Neuronal stem cell (in vitro differentiated cells): ENCODE data around the gene ASB5.
A peak's percentile ranks its signal among the peaks of the same experiment; 100 is the strongest.

ENCODE experiments used
- DNase-seq: peaks from one replicate; pipeline ENCODE4 v3.0.0-alpha.2; 2013; ENCODE audit warnings: low spot score
- H2AFZ ChIP-seq: one replicate; pipeline ENCODE4 v1.6.1; 2013; ENCODE audit warnings: mild to moderate bottlenecking, low read length, inconsistent platforms
- H2AK5ac ChIP-seq: 2 replicates; pipeline ENCODE4 v1.6.1; 2013; ENCODE audit warnings: low read depth, mild to moderate bottlenecking, inconsistent platforms, low read length, moderate library complexity, mixed read lengths
- H2BK120ac ChIP-seq: 2 replicates; pipeline ENCODE4 v1.6.1; 2013; ENCODE audit warnings: low read depth, mild to moderate bottlenecking, inconsistent platforms, low read length, moderate library complexity, mixed read lengths
- H2BK12ac ChIP-seq: one replicate; pipeline ENCODE4 v1.6.1; 2013; ENCODE audit warnings: low read length, inconsistent platforms
- H2BK15ac ChIP-seq: 2 replicates; pipeline ENCODE4 v1.6.1; 2013; ENCODE audit warnings: mild to moderate bottlenecking, low read length, inconsistent platforms, mixed read lengths
- H2BK5ac ChIP-seq: one replicate; pipeline ENCODE4 v1.6.1; 2013; ENCODE audit warnings: inconsistent platforms, mild to moderate bottlenecking, low read length, moderate library complexity
- H3K14ac ChIP-seq: one replicate; pipeline ENCODE4 v1.6.1; 2013; ENCODE audit warnings: low read length, inconsistent platforms
- H3K18ac ChIP-seq: 2 replicates; pipeline ENCODE4 v1.6.1; 2013; ENCODE audit warnings: low read length, inconsistent platforms
- H3K23ac ChIP-seq: 2 replicates; pipeline ENCODE4 v1.6.1; 2013; ENCODE audit warnings: low read depth, mild to moderate bottlenecking, mixed read lengths, low read length, inconsistent platforms; ENCODE audit not compliant: poor library complexity
- H3K27ac ChIP-seq: replicated peaks from 3 replicates; pipeline ENCODE4 v1.5.1; 2013; ENCODE audit warnings: low read length, inconsistent platforms
- H3K27me3 ChIP-seq, 3 experiments: 2 replicates each; pipeline ENCODE4 v1.6.1; 2013; ENCODE audit warnings: low read length in 3 of 3, mild to moderate bottlenecking in 2 of 3, inconsistent platforms in 1 of 3, low read depth in 1 of 3, mixed read lengths in 1 of 3, moderate library complexity in 1 of 3; ENCODE audit not compliant: control insufficient read depth in 3 of 3, insufficient read depth in 3 of 3
- H3K36me3 ChIP-seq, 2 donors: replicated peaks in 1 of 2; 2 replicates each; pipeline ENCODE4 v1.6.1; 2013; ENCODE audit warnings: low read length in 2 of 2; ENCODE audit not compliant: control insufficient read depth in 2 of 2, insufficient read depth in 2 of 2
- H3K4ac ChIP-seq: 2 replicates; pipeline ENCODE4 v1.6.1; 2013; ENCODE audit warnings: inconsistent platforms, mild to moderate bottlenecking, low read length, moderate library complexity
- H3K4me1 ChIP-seq, 2 donors: 1 replicate in 1 of 2; 2 replicates in 1 of 2; pipeline ENCODE4 v1.6.1; 2013; ENCODE audit warnings: low read length in 2 of 2, low read depth in 1 of 2; ENCODE audit not compliant: control insufficient read depth in 2 of 2, insufficient read depth in 1 of 2
- H3K4me2 ChIP-seq: one replicate; pipeline ENCODE4 v1.6.1; 2013; ENCODE audit warnings: mild to moderate bottlenecking, low read length, inconsistent platforms; ENCODE audit not compliant: insufficient read depth, poor library complexity, severe bottlenecking
- H3K4me3 ChIP-seq, 2 donors: 2 replicates each; pipeline ENCODE4 v1.5.1; 2013; ENCODE audit warnings: low read length in 2 of 2, mild to moderate bottlenecking in 2 of 2, inconsistent platforms in 1 of 2, moderate library complexity in 1 of 2
- H3K79me1 ChIP-seq: one replicate; pipeline ENCODE4 v1.6.1; 2013; ENCODE audit warnings: low read depth, mild to moderate bottlenecking, inconsistent platforms, low read length, moderate library complexity
- H3K9ac ChIP-seq: one replicate; pipeline ENCODE4 v1.6.1; 2013; ENCODE audit warnings: mild to moderate bottlenecking, low read depth, low read length, inconsistent platforms; ENCODE audit not compliant: poor library complexity
- H3K9me3 ChIP-seq, 2 donors: replicated peaks in 1 of 2; 2 replicates each; pipeline versions ENCODE3 to v1.6.1; 2013; ENCODE audit warnings: low read length in 2 of 2, mild to moderate bottlenecking in 2 of 2, inconsistent platforms in 1 of 2, low read depth in 1 of 2, mixed read lengths in 1 of 2, moderate library complexity in 1 of 2; ENCODE audit not compliant: control insufficient read depth in 2 of 2, insufficient read depth in 1 of 2
- H4K8ac ChIP-seq: one replicate; pipeline ENCODE4 v1.6.1; 2013; ENCODE audit warnings: low read depth, mild to moderate bottlenecking, inconsistent platforms, low read length, moderate library complexity
- H4K91ac ChIP-seq: one replicate; pipeline ENCODE4 v1.6.1; 2013; ENCODE audit warnings: low read length, low read depth, mild to moderate bottlenecking, inconsistent platforms; ENCODE audit not compliant: poor library complexity
- WGBS, 2 donors: extraction: QIAGEN DNeasy Blood & Tissue Kit; methylation state at CpG; one replicate each; pipeline ENCODE4 v1.1.7; 2013; ENCODE audit warnings: missing lambda C conversion rate in 2 of 2, mixed read lengths in 1 of 2; ENCODE audit not compliant: insufficient read length in 2 of 2, insufficient replicate concordance in 1 of 2; ENCODE audit errors: extremely low coverage in 2 of 2; 5-methylcytosine and 5-hydroxymethylcytosine counted together

The ASB5 gene

DNA sequence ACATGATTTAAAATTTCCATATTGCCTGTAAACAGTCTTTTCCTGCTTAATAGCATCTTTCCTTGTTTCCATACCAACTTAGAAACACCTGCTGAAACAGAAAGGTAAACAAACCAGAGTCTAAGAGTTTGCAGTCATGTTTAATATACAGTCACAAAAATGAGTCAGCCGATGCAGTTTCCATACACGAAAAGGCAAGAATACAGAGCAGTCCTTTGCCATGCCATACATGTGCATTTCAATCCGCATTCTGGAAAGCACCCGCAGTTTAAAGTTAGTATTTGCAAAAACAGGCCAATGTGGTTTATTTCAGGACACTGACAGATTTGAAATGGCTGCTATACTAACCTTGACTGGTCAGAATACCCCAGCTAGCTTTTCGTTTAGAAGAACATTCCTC lies 32.1 kb downstream of the ASB5 start:
- Histone ChIP-seq H2BK5ac (no peak overlapping the region), H3K4me2 (no peak overlapping the region), H3K9me3 (no peaks in the 10 kb centered on the region), H4K8ac (no peak overlapping the region), H2BK120ac (no peak overlapping the region), H3K23ac (no peak overlapping the region), H3K27me3 (no peaks in the 10 kb centered on the region), H3K4me3 (no peak overlapping the region), H3K4ac (no peak overlapping the region), H3K79me1 (no peaks in the 10 kb centered on the region), H2AK5ac (no peak overlapping the region), H3K27ac (no peak overlapping the region), H4K91ac (no peak overlapping the region), H3K4me1 (peaks cover 1 to 4% of the 10 kb centered on the region in 2 donors), H3K36me3 (no peaks in the 10 kb centered on the region), H2BK15ac (no peak overlapping the region), H3K18ac (no peak overlapping the region), H2BK12ac (no peak overlapping the region), H3K9ac (no peak overlapping the region), H3K14ac (no peak overlapping the region), H2AFZ (no peak overlapping the region)
- no CpG with 5 or more reads among the region's 5 CpGs for WGBS, 2 donors
- DNase-seq: no peak

DNA sequence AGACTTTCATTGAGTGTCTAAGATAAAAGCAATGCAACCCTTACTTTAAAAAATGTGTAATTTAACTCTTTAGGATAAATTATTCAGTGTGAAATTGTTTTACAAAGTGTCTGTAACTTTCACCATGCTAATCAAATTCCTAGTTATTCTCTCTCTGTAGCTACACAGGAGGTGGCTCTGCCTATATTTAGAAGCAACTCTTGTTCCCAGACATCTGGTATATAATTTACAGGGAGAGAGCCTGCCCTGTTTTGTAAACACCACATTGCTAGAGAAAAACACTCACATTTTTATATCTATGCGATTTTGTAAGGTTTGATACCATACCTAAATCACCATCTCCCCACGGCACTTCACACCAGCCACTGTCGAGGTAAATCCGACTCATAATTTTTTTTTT lies 38.2 kb downstream of the ASB5 start:
- no peak overlapping the region for H4K8ac ChIP-seq
- no peak for DNase-seq
- no peak overlapping the region for H3K18ac ChIP-seq
- no CpG with 5 or more reads among the region's 4 CpGs for WGBS, 2 donors
- no peak overlapping the region for H2BK5ac ChIP-seq
- H2BK12ac ChIP-seq: no peak overlapping the region
- no peak overlapping the region for H2BK120ac ChIP-seq
- no peaks in the 10 kb centered on the region for H3K79me1 ChIP-seq
- H3K4me1 ChIP-seq: peaks cover 2 to 4% of the 10 kb centered on the region in 2 donors
- H3K4me2 ChIP-seq: no peak overlapping the region
- peak overlapping the region; percentile 75 for H2AFZ ChIP-seq
- H2AK5ac ChIP-seq: no peak overlapping the region
- no peak overlapping the region for H3K14ac ChIP-seq
- no peak overlapping the region for H3K4ac ChIP-seq
- no peaks in the 10 kb centered on the region for H3K27me3 ChIP-seq
- no peak overlapping the region for H3K23ac ChIP-seq
- H3K9me3 ChIP-seq: no peaks in the 10 kb centered on the region
- H4K91ac ChIP-seq: no peak overlapping the region
- no peak overlapping the region for H2BK15ac ChIP-seq
- H3K4me3 ChIP-seq: no peak overlapping the region
- no peak overlapping the region for H3K27ac ChIP-seq
- H3K36me3 ChIP-seq: no peaks in the 10 kb centered on the region
- no peak overlapping the region for H3K9ac ChIP-seq

DNA sequence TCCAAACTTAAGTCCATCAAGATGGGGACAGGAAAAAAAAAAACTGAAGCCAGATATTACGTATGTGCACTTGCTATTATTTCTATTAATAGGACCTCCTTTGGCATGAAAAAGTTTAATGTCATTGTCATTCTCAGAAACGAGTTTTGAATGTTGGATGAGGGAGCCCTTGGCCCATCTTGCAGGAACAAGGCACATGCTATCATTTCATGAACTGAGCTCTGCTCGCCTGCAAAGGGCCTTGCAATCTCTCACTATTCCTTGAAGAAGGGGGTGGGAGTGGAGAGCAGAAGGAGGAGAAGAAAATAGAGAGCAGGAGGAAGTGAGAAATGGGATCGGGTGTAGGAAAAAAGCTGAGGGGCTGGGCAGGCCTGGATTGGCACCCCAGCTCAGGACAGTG lies 39.4 kb downstream of the ASB5 start:
- WGBS, 2 donors: no CpG with 5 or more reads among the region's 4 CpGs
- H3K18ac ChIP-seq: no peak overlapping the region
- no peaks in the 10 kb centered on the region for H3K36me3 ChIP-seq
- no peak overlapping the region for H2AK5ac ChIP-seq
- H3K4me1 ChIP-seq: peaks cover 2 to 4% of the 10 kb centered on the region in 2 donors
- H3K14ac ChIP-seq: no peak overlapping the region
- no peak for DNase-seq
- H3K4me3 ChIP-seq: no peak overlapping the region
- no peak overlapping the region for H3K4ac ChIP-seq
- no peak overlapping the region for H3K4me2 ChIP-seq
- no peak overlapping the region for H4K91ac ChIP-seq
- no peak overlapping the region for H4K8ac ChIP-seq
- H3K23ac ChIP-seq: no peak overlapping the region
- no peak overlapping the region for H2BK5ac ChIP-seq
- no peaks in the 10 kb centered on the region for H3K79me1 ChIP-seq
- H3K9ac ChIP-seq: no peak overlapping the region
- H3K9me3 ChIP-seq: no peaks in the 10 kb centered on the region
- H3K27me3 ChIP-seq: no peaks in the 10 kb centered on the region
- no peak overlapping the region for H2BK15ac ChIP-seq
- H2BK120ac ChIP-seq: no peak overlapping the region
- H3K27ac ChIP-seq: no peak overlapping the region
- H2AFZ ChIP-seq: peak overlapping the region; percentile 81
- no peak overlapping the region for H2BK12ac ChIP-seq

GRCh38 chr4:176226736-176227135 lies 42.3 kb downstream of the ASB5 start:
- Histone ChIP-seq H2BK120ac (no peak overlapping the region), H3K36me3 (no peaks in the 10 kb centered on the region), H3K79me1 (no peaks in the 10 kb centered on the region), H3K4me1 (peaks cover 2 to 4% of the 10 kb centered on the region in 2 donors), H3K9ac (no peak overlapping the region), H2AFZ (peak overlapping the region; percentile 29), H3K9me3 (no peaks in the 10 kb centered on the region), H3K4me3 (no peak overlapping the region), H2BK5ac (no peak overlapping the region), H2AK5ac (no peak overlapping the region), H3K14ac (no peak overlapping the region), H3K27me3 (no peaks in the 10 kb centered on the region), H3K27ac (no peak overlapping the region), H2BK15ac (no peak overlapping the region), H3K4me2 (no peak overlapping the region), H3K23ac (no peak overlapping the region), H4K8ac (no peak overlapping the region), H3K4ac (no peak overlapping the region), H4K91ac (no peak overlapping the region), H3K18ac (no peak overlapping the region), H2BK12ac (no peak overlapping the region)
- no CpG with 5 or more reads among the region's 5 CpGs for WGBS, 2 donors
- DNase-seq: no peak
